Keratinocyte (primary cell): Measurements from ENCODE around the gene NTF4. TPM values are rescaled to one million over a fixed set of nuclear protein-coding genes. Genes with fewer than 3 reads are reported as not detected.
A peak's percentile ranks its signal among the peaks of the same experiment; 100 is the strongest.
"Not testable (repeated sequence)": the region's sequence is repeated elsewhere in the genome, so short reads cannot be mapped to it uniquely, and the experiment has no call there.

Experiments used
- DNase-seq: peaks from one replicate; pipeline ENCODE4 v3.0.0-alpha.2; 2011; ENCODE audit warnings: low read depth, missing footprints, low spot score
- FAIRE-seq: peaks from 2 replicates; lab custom pipeline; 2011; peaks lifted over from hg19 to GRCh38; lab: Jason Lieb, UNC
- H2AFZ ChIP-seq: 2 replicates; pipeline ENCODE4 v1.6.0; 2012; ENCODE audit warnings: low read length, control low read depth, inconsistent platforms; ENCODE audit not compliant: control insufficient read depth
- H3K27ac ChIP-seq: 2 replicates; pipeline ENCODE4 v1.5.1; 2011; ENCODE audit warnings: low read length; ENCODE audit not compliant: control insufficient read depth, insufficient read depth
- H3K27me3 ChIP-seq: 3 replicates; pipeline ENCODE4 v1.6.0; 2011; ENCODE audit warnings: low read length; ENCODE audit not compliant: control insufficient read depth, insufficient read depth; ENCODE audit errors: extremely low read depth
- H3K36me3 ChIP-seq, 2 experiments: 2 replicates in 1 of 2; 3 replicates in 1 of 2; pipeline ENCODE4 v1.5.1; 2011; ENCODE audit warnings: low read length in 2 of 2, mild to moderate bottlenecking in 1 of 2; ENCODE audit not compliant: control insufficient read depth in 2 of 2, insufficient read depth in 2 of 2; ENCODE audit errors: extremely low read depth in 1 of 2
- H3K4me1 ChIP-seq: 3 replicates; pipeline ENCODE4 v1.5.1; 2011; ENCODE audit warnings: low read length; ENCODE audit not compliant: control insufficient read depth, insufficient read depth; ENCODE audit errors: extremely low read depth
- H3K4me2 ChIP-seq: 3 replicates; pipeline ENCODE4 v1.6.0; 2011; ENCODE audit warnings: low read depth, low read length; ENCODE audit not compliant: control insufficient read depth, insufficient read depth; ENCODE audit errors: extremely low read depth
- H3K4me3 ChIP-seq, 3 experiments: fragments of 200-600 bp in 1 of 3; sonication (generic) in 1 of 3; 2 replicates in 2 of 3; 3 replicates in 1 of 3; pipeline ENCODE4 v1.5.1; 2011 to 2016; ENCODE audit warnings: low read length in 3 of 3, mild to moderate bottlenecking in 3 of 3, control low read depth in 2 of 3, inconsistent platforms in 1 of 3, low read depth in 1 of 3, mixed read lengths in 1 of 3, mixed run types in 1 of 3, moderate library complexity in 1 of 3; ENCODE audit not compliant: control insufficient read depth in 2 of 3, insufficient read depth in 2 of 3; ENCODE audit errors: extremely low read depth in 1 of 3
- H3K79me2 ChIP-seq: 2 replicates; pipeline ENCODE4 v1.6.0; 2012; ENCODE audit warnings: low read length; ENCODE audit not compliant: control insufficient read depth, insufficient read depth
- H3K9ac ChIP-seq: 3 replicates; pipeline ENCODE4 v1.6.0; 2011; ENCODE audit warnings: low read length; ENCODE audit not compliant: control insufficient read depth, insufficient read depth; ENCODE audit errors: extremely low read depth
- H3K9me1 ChIP-seq: 3 replicates; pipeline ENCODE4 v1.6.0; 2011; ENCODE audit warnings: low read length; ENCODE audit not compliant: control insufficient read depth, insufficient read depth; ENCODE audit errors: extremely low read depth
- H3K9me3 ChIP-seq: 2 replicates; pipeline ENCODE4 v1.5.1; 2012; ENCODE audit warnings: low read depth, low read length; ENCODE audit not compliant: control insufficient read depth
- H4K20me1 ChIP-seq: 3 replicates; pipeline ENCODE4 v1.6.0; 2011; ENCODE audit warnings: low read length; ENCODE audit not compliant: control insufficient read depth, insufficient read depth; ENCODE audit errors: extremely low read depth
- CTCF ChIP-seq, 3 experiments: IDR thresholded peaks in 1 of 3; conservative IDR thresholded peaks in 1 of 3; optimal IDR thresholded peaks in 1 of 3; 2 replicates in 2 of 3; 3 replicates in 1 of 3; pipeline versions ENCODE3 to v1.5.1; 2011; ENCODE audit warnings: low read length in 3 of 3, mild to moderate bottlenecking in 3 of 3, moderate library complexity in 2 of 3, control low read depth in 1 of 3, inconsistent platforms in 1 of 3; ENCODE audit not compliant: insufficient read depth in 2 of 3; ENCODE audit errors: extremely low read depth in 1 of 3
- EZH2 ChIP-seq: IDR thresholded peaks from one replicate; pipeline ENCODE4 v1.6.1; 2012; ENCODE audit warnings: inconsistent platforms, mild to moderate bottlenecking, low read length, moderate library complexity
- dilution Hi-C: fragments of 300-500 bp; cut with MboI; formaldehyde crosslinking; loops from one replicate; pipeline ENCODE4 v1.7.0; 2020; ENCODE audit warnings: low sequenced_read_pairs; ENCODE audit not compliant: extremely low pct_ligation_motif_present
- polyA plus RNA-seq, 5 experiments: library from polyadenylated mRNA; depleted of rRNA in 3 of 5; stranded (reverse) in 3 of 5; stranded (forward) in 1 of 5; unstranded in 1 of 5; fragments of >200 nt; gene quantifications; 1 replicate in 1 of 5; 2 replicates in 3 of 5; 3 replicates in 1 of 5; pipeline versions ENCODE4 v1.2.1 to v1.2.3, GENCODE V29; 2011 to 2012; ENCODE audit warnings: missing spikeins in 2 of 5, low read depth in 1 of 5, low replicate concordance in 1 of 5

The NTF4 gene
- polyA plus RNA-seq, 1 donor (not counting 4 experiments of a cell fraction or from before 2014, with no cell fraction given), result 8.3 TPM

- dilution Hi-C loops, result no loop called here
- no peak for FAIRE-seq
- no peak for DNase-seq
Measured at GRCh38 chr19:49020342-49020741, 44.3 kb downstream of the NTF4 start.

DNA sequence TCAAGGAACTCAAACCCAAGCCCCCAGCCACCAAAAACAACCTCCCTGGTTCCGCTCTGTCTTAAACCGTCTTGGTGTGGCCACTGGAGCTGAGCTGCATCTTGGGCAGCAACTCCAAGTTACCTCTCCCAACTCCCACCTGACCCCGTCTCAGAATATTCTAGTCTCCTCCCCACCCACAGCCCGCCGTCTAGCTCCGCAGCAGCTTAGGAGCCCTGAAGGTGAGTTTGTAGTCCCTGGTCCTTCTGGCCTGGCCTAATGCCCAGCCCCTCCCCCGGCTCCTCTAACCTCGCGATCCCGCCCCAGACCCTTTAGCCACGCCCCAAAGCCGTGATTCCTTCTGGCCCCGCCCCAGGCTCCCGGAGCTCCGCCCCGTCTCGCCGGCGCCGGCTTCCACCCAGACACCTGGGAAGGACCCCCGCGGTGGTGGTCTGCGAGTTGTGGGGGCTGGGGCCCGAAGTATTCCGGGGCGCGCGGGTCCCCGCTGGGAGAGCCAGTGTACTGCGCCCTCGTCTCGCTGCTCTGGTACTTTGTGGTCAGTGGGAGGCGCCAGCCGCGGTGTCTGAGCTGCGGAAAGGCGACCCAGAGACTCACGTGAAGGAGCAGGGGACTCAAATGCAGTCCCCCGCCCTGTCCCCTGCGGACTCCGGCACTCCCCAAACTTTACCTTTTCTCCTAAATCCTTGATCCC lies 45.2 kb downstream of the NTF4 start:
- Histone ChIP-seq H2AFZ (no peak overlapping the region), H3K4me1 (peaks cover 18% of the 10 kb centered on the region), H3K9me3 (no peaks in the 10 kb centered on the region), H3K27me3 (peaks cover 11% of the 10 kb centered on the region), H3K4me2 (peak overlapping the region; percentile 81), H4K20me1 (no peaks in the 10 kb centered on the region), H3K4me3 (peak overlapping the region; percentile 34 to 40 (median 34)), H3K79me2 (no peaks in the 10 kb centered on the region), H3K27ac (no peak overlapping the region), H3K36me3 (peaks cover 0 to 7% of the 10 kb centered on the region in 2 experiments), H3K9me1 (no peaks in the 10 kb centered on the region), H3K9ac (peak overlapping the region; percentile 15)
- FAIRE-seq (no peak), DNase-seq (no peak)
- TF ChIP-seq CTCF (optimal IDR thresholded peaks at IDR 0.05 in 1 of 3, IDR thresholded peaks at IDR 0.05 in 1 of 3, conservative IDR thresholded peaks at IDR 0.05 in 1 of 3; ENCODE audit: extremely low read depth in 1 of 3, insufficient read depth in 2 of 3, low read length in 3 of 3) (peak; percentile 6 to 18 (median 7)), EZH2 (no peak)
- dilution Hi-C loops, result no loop called here

More at GRCh38 chr19:49020342-49020741, 44.3 kb downstream of the NTF4 start:
- H3K27me3 ChIP-seq, result peaks cover 11% of the 10 kb centered on the region
- no peak overlapping the region for H3K27ac ChIP-seq
- H3K9me3 ChIP-seq, result no peaks in the 10 kb centered on the region
- no peak overlapping the region for H3K4me3 ChIP-seq
- no peak for TF ChIP-seq CTCF (optimal IDR thresholded peaks at IDR 0.05 in 1 of 3, IDR thresholded peaks at IDR 0.05 in 1 of 3, conservative IDR thresholded peaks at IDR 0.05 in 1 of 3; ENCODE audit: extremely low read depth in 1 of 3, insufficient read depth in 2 of 3, low read length in 3 of 3)
- no peak for TF ChIP-seq EZH2
- H4K20me1 ChIP-seq, result no peaks in the 10 kb centered on the region
- H3K4me1 ChIP-seq, result peaks cover 18% of the 10 kb centered on the region
- no peaks in the 10 kb centered on the region for H3K9me1 ChIP-seq
- no peak overlapping the region for H2AFZ ChIP-seq
- H3K9ac ChIP-seq, result no peak overlapping the region
- H3K36me3 ChIP-seq, result peaks cover 0 to 2% of the 10 kb centered on the region in 2 experiments
- H3K79me2 ChIP-seq, result no peaks in the 10 kb centered on the region
- H3K4me2 ChIP-seq, result no peak overlapping the region

- H3K79me2 ChIP-seq, H3K27ac ChIP-seq, DNase-seq, H3K9me3 ChIP-seq, dilution Hi-C loops, H4K20me1 ChIP-seq, H2AFZ ChIP-seq, H3K36me3 ChIP-seq, H3K9me1 ChIP-seq: not testable (repeated sequence)
- Histone ChIP-seq H3K27me3 (peaks cover 11% of the 10 kb centered on the region), H3K4me2 (peak overlapping the region; percentile 81), H3K4me1 (peaks cover 18% of the 10 kb centered on the region), H3K4me3 (peak overlapping the region; percentile 34 to 56 (median 40)), H3K9ac (peak overlapping the region; percentile 22)
- FAIRE-seq, result peak; percentile 61
Measured at GRCh38 chr19:49018388-49019241, 46.0 kb downstream of the NTF4 start.
